Right lobe of liver (tissue), 6 donors: ENCODE measurements around the gene BMP10. TPM values are rescaled to one million over a fixed set of nuclear protein-coding genes. Genes with fewer than 3 reads are reported as not detected.

Source experiments
- ATAC-seq, 4 donors: fragments of 200-7000 bp; cut with Tn5 transposase; one replicate each; pipeline ENCODE4 v1.9.1; 2020; ENCODE audit warnings: mild to moderate bottlenecking in 4 of 4, moderate library complexity in 4 of 4
- DNase-seq, 3 donors: peaks; one replicate each; pipeline ENCODE4 v3.0.0-alpha.2; 2020
- H3K27ac ChIP-seq, 3 donors: fragments of 200-600 bp; one replicate each; pipeline ENCODE4 v1.8.0; 2022
- H3K27me3 ChIP-seq, 2 donors: fragments of 200-600 bp; one replicate each; pipeline ENCODE4 v1.8.0; 2022
- H3K36me3 ChIP-seq, 4 donors: fragments of 200-600 bp; sonication (generic) in 1 of 4; one replicate each; pipeline versions ENCODE4 v1.5.1 to v1.8.0; 2017 to 2022; ENCODE audit warnings: control low read depth in 1 of 4
- H3K4me1 ChIP-seq, 4 donors: fragments of 200-600 bp; sonication (generic) in 1 of 4; one replicate each; pipeline versions ENCODE4 v1.5.1 to v1.8.0; 2017 to 2022; ENCODE audit warnings: control low read depth in 1 of 4
- H3K4me3 ChIP-seq, 3 donors: fragments of 200-600 bp; one replicate each; pipeline ENCODE4 v1.8.0; 2022
- H3K9me3 ChIP-seq, 4 donors: fragments of 200-600 bp; sonication (generic) in 1 of 4; one replicate each; pipeline versions ENCODE4 v1.5.1 to v1.8.0; 2017 to 2022; ENCODE audit warnings: control low read depth in 1 of 4
- POLR2A ChIP-seq: fragments of 450-650 bp; IDR thresholded peaks from one replicate; pipeline ENCODE4 v1.6.1; 2017; ENCODE audit warnings: antibody characterized with exemption, mild to moderate bottlenecking
- WGBS: methylation state at CpG from one replicate; pipeline ENCODE4 v1.1.6; 2018; ENCODE audit warnings: low coverage, low lambda C conversion rate; ENCODE audit not compliant: insufficient coverage; ENCODE audit errors: missing lambda C conversion rate; 5-methylcytosine and 5-hydroxymethylcytosine counted together
- intact Hi-C, 2 donors: fragments of 100-400 bp; cut with DNase I; formaldehyde crosslinking; loops; one replicate each; pipeline versions ENCODE4 v1.11.2 to v1.14.1; 2022
- total RNA-seq, 6 experiments: library from RNA; depleted of rRNA in 2 of 6; stranded (reverse); fragments of >200 nt in 2 of 6; fragmentation: NEBNext Ultra II Directional in 3 of 6; extraction: Animal tissue kit (Norgen Biotek cat#: 25700) in 3 of 6; gene quantifications; one replicate each; pipeline versions ENCODE4 v1.1.0 to v1.2.4, GENCODE V29; 2016 to 2023
- TF ChIP-seq, protein P1 (sequence below), 4 donors: fragments of 200-600 bp in 3 of 4; fragments of 450-650 bp in 1 of 4; IDR thresholded peaks; one replicate each; pipeline versions ENCODE4 v1.5.1 to v1.8.0; 2016 to 2022; ENCODE audit warnings: antibody characterized with exemption in 4 of 4, mild to moderate bottlenecking in 2 of 4
- donor health status: DM: no; HTN: yes; CAD: no.
- donor health status: DM: no; HTN: no; CAD: no.
- donor health status: DM: no; HTN: no; CAD: no.
- donor health status: DM: no; HTN: yes; CAD: no.
- donor health status: DM: no; HTN: yes; CAD: no.

Gene BMP10
- total RNA-seq, 6 experiments from 2014 or later, result 4.0 to 15.4 (median 6.0) TPM

DNA sequence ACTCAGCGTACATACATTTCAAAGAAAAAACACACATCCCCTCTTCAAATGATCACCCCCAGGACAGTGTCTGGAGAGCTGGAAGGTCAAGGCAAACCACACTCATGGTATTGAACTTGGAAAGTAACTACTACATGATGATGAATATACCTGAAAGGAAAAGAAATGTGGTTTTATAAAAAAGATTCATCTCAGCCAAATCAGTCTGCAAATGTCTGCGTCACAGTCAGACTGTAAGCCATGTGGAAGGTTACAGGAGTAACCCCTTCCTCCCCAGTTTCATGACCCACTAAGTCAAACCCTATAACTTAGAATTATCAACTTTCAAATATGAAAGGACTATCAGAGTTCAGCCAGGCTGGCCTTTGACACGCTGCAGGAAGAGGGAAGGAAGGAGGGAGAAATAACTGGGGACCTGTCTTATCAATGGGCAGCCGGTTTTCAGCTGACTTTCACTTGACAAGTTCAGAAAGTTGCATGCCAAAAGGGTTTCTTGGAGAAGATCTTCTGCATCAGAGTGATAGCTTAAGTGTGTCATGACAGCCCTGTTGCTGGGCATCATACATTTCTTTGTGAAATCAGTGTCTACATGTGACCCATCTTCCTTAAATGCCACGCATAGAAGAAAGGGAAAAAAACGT lies 7.0 kb upstream of the BMP10 start:
- Histone ChIP-seq H3K36me3 (no peaks in the 10 kb centered on the region), H3K27ac (no peak overlapping the region), H3K4me1 (no peaks in the 10 kb centered on the region), H3K27me3 (no peaks in the 10 kb centered on the region), H3K4me3 (no peak overlapping the region), H3K9me3 (no peaks in the 10 kb centered on the region)
- ATAC-seq (no peak), DNase-seq (no peak)
- intact Hi-C loops, result no loop called here
- WGBS, result 41% methylated on average over 6 of the region's 6 CpGs
- TF ChIP-seq POLR2A, result no peak
- TF ChIP-seq, protein P1, sequence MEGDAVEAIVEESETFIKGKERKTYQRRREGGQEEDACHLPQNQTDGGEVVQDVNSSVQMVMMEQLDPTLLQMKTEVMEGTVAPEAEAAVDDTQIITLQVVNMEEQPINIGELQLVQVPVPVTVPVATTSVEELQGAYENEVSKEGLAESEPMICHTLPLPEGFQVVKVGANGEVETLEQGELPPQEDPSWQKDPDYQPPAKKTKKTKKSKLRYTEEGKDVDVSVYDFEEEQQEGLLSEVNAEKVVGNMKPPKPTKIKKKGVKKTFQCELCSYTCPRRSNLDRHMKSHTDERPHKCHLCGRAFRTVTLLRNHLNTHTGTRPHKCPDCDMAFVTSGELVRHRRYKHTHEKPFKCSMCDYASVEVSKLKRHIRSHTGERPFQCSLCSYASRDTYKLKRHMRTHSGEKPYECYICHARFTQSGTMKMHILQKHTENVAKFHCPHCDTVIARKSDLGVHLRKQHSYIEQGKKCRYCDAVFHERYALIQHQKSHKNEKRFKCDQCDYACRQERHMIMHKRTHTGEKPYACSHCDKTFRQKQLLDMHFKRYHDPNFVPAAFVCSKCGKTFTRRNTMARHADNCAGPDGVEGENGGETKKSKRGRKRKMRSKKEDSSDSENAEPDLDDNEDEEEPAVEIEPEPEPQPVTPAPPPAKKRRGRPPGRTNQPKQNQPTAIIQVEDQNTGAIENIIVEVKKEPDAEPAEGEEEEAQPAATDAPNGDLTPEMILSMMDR (IDR thresholded peaks at IDR 0.05), result no peak

DNA sequence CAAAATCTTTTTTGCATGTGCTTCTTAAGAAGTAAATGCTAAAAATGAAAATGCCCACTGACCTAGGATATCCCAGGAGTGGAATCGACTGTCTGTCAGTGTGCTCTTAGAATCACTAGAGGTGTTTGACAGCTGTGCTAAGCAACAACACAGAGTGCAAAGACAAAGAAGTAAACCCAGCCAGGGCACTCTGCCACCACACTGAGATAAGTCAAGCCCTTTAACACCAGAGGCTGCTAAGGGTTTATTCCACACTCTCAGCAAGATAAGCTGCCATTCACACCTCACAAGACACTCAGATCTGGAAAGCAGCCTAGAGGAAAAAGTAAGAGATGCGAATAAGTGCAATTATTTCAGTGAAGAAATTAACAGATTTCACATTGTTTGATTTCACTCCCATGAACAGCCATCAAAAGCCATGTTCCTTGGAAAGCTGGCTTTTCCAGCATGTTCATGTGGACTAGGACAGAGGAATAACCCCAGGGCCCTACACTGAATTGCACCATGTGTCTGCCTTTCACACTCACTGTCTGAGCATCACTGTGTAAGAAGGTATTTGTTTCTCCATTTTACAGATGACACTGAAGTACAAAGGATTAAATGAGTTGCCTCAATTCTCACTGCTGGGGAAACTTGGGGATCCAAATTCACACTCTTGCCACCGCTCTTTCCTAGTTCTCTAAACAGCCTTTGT lies 6.0 kb upstream of the BMP10 start:
- WGBS, result 67% methylated on average over 3 of the region's 3 CpGs
- H3K27ac ChIP-seq, result no peak overlapping the region
- TF ChIP-seq, protein P1 (IDR thresholded peaks at IDR 0.05), result no peak
- intact Hi-C loops, result no loop called here
- no peaks in the 10 kb centered on the region for H3K27me3 ChIP-seq
- ATAC-seq (no peak), DNase-seq (no peak)
- no peaks in the 10 kb centered on the region for H3K4me1 ChIP-seq
- H3K9me3 ChIP-seq, result no peaks in the 10 kb centered on the region
- H3K36me3 ChIP-seq, result no peaks in the 10 kb centered on the region
- H3K4me3 ChIP-seq, result no peak overlapping the region

DNA sequence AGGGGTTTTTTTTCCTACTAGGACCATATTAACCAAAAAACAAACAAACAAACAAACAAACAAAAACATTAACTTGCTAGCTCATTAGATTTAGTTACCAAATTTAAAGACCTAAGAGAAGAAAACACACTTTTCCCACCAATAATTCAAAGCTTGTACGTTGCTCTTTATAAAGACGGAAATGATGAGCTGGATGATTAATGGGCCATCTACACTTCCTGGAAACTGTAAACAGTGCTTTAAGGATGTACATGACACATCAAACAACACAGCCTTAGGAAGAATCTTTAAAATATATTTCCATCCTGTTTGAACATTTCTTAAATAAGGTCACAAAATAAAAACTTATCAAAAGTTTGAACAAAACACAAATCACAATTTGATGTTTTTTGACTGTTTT lies 982 bp downstream of the BMP10 start:
- intact Hi-C loops, result no loop called here
- Histone ChIP-seq H3K27ac (no peak overlapping the region), H3K4me3 (peak overlapping the region in 2 of 3 donors; percentile 9 to 14), H3K9me3 (no peaks in the 10 kb centered on the region), H3K27me3 (no peaks in the 10 kb centered on the region), H3K36me3 (no peaks in the 10 kb centered on the region), H3K4me1 (no peaks in the 10 kb centered on the region)
- DNase-seq (no peak), ATAC-seq (peak in 2 of 4 donors; percentile 28 to 32)
- WGBS, result 52% methylated on average over 2 of the region's 2 CpGs
- TF ChIP-seq POLR2A, result no peak

DNA sequence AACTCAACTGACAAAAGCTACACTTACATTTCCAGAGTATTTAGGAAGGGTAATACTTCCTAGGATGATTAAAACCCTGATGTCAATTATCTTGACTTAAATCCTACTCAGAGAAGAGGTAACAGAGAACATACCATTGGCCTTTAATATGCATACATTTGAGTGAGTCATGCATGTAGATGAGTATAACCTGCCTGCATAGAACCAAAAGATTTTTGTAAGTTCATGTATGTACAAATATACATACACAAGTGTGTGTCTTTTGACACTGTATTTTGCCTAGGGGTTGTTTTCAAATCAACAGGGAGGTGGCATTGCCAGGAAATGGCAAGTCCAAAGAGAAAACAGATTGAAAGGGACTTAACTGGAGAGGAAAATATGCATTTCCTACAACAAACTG lies 6.1 kb downstream of the BMP10 start:
- ATAC-seq (no peak), DNase-seq (no peak)
- Histone ChIP-seq H3K4me3 (no peak overlapping the region), H3K9me3 (no peaks in the 10 kb centered on the region), H3K4me1 (no peaks in the 10 kb centered on the region), H3K36me3 (no peaks in the 10 kb centered on the region), H3K27me3 (no peaks in the 10 kb centered on the region), H3K27ac (no peak overlapping the region)
- intact Hi-C loops, result no loop called here
- no peak for TF ChIP-seq POLR2A
- TF ChIP-seq, protein P1 (IDR thresholded peaks at IDR 0.05), result no peak

DNA sequence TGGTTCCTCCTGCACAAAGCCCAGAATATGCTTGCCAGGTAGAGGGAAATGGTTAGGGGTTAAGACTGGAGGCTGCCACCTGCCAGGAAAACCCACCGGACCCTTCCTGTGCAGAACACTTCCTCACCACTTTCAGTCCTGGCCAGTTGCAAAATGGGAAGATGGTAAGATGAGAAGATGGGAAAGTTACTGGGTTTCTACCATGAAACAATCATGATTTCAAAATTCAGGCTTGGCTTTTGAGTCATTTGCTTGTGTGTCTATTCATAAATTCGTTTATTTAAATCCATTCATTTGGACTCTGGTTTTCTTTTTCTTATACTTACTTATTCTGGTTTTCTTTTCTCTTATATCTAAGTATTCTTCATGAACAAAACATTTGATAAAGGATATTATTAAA lies 7.2 kb downstream of the BMP10 start:
- DNase-seq, result no peak
- ATAC-seq, result no peak
- no peaks in the 10 kb centered on the region for H3K36me3 ChIP-seq
- no peaks in the 10 kb centered on the region for H3K27me3 ChIP-seq
- no peak overlapping the region for H3K4me3 ChIP-seq
- no peaks in the 10 kb centered on the region for H3K9me3 ChIP-seq
- 32% methylated on average over 2 of the region's 2 CpGs for WGBS
- no peak overlapping the region for H3K27ac ChIP-seq
- H3K4me1 ChIP-seq, result no peaks in the 10 kb centered on the region
- intact Hi-C loops, result no loop called here
- TF ChIP-seq, protein P1 (IDR thresholded peaks at IDR 0.05), result no peak
- TF ChIP-seq POLR2A, result no peak
